ENCODE data around the gene SPATA32.

Gene SPATA32

GRCh38 chr17:45293413-45294211 lies 31.7 kb upstream of the SPATA32 start:
- TF ChIP-seq CTCF (IDR thresholded peaks at IDR 0.05; ENCODE audit: low read depth, low read length, missing control alignments), result no peak
- peak; percentile 82 for DNase-seq (ENCODE audit: extremely low read depth, low read depth)
- no peak overlapping the region for H3K4me3 ChIP-seq (replicated peaks; ENCODE audit: low read depth, low read length)

- TF ChIP-seq CTCF (IDR thresholded peaks at IDR 0.05; ENCODE audit: low read depth, low read length, missing control alignments), result no peak
- DNase-seq (ENCODE audit: extremely low read depth, low read depth), result no peak
- no peak overlapping the region for H3K4me3 ChIP-seq (replicated peaks; ENCODE audit: low read depth, low read length)
Measured at GRCh38 chr17:45292696-45293412, 31.0 kb upstream of the SPATA32 start.

GRCh38 chr17:45291171-45291805 lies 29.4 kb upstream of the SPATA32 start:
- DNase-seq (ENCODE audit: extremely low read depth, low read depth), result no peak
- H3K4me3 ChIP-seq (replicated peaks; ENCODE audit: low read depth, low read length), result no peak overlapping the region
- TF ChIP-seq CTCF (IDR thresholded peaks at IDR 0.05; ENCODE audit: low read depth, low read length, missing control alignments), result no peak

- no peak for DNase-seq (ENCODE audit: extremely low read depth, low read depth)
- no peak overlapping the region for H3K4me3 ChIP-seq (replicated peaks; ENCODE audit: low read depth, low read length)
- TF ChIP-seq CTCF (IDR thresholded peaks at IDR 0.05; ENCODE audit: low read depth, low read length, missing control alignments), result no peak
Measured at GRCh38 chr17:45290269-45290765, 28.4 kb upstream of the SPATA32 start.

- no peak overlapping the region for H3K4me3 ChIP-seq (replicated peaks; ENCODE audit: low read depth, low read length)
- no peak for DNase-seq (ENCODE audit: extremely low read depth, low read depth)
- no peak for TF ChIP-seq CTCF (IDR thresholded peaks at IDR 0.05; ENCODE audit: low read depth, low read length, missing control alignments)
Measured at GRCh38 chr17:45289301-45290268, 27.7 kb upstream of the SPATA32 start.

GRCh38 chr17:45288825-45289224 lies 26.9 kb upstream of the SPATA32 start:
- no peak overlapping the region for H3K4me3 ChIP-seq (replicated peaks; ENCODE audit: low read depth, low read length)
- TF ChIP-seq CTCF (IDR thresholded peaks at IDR 0.05; ENCODE audit: low read depth, low read length, missing control alignments), result no peak
- no peak for DNase-seq (ENCODE audit: extremely low read depth, low read depth)
